SH-SY5Y (cell line): ENCODE measurements around the gene ZNF79.

Experiments used
- GATA2 ChIP-seq: IDR thresholded peaks from 2 replicates; pipeline ENCODE4 v1.6.1; 2011; ENCODE audit warnings: mild to moderate bottlenecking, low read depth, low read length
- GATA3 ChIP-seq: IDR thresholded peaks from 2 replicates; pipeline ENCODE4 v1.6.1; 2011; ENCODE audit warnings: low read depth, mild to moderate bottlenecking, low read length, moderate library complexity

DNA sequence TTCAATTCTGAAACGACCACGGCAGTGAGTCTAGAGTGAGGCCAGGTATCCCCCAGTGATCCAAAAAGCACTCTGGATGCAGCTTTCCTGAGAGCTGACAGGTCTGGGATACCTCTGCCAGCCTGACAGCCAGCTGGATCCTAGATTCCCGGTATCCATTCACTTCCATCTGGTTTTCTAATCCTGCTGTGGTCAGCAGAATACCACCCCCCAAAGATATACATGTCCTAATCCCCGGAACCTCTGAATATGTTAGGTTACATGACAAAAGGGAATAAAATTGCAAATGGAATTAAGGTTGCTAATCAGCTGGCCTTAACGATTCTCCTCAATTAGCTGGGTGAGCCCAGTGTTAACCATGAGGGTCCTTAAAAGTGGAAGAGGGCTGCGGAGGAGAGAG lies 1.4 kb upstream of the ZNF79 start:
- no peak for TF ChIP-seq GATA2
- TF ChIP-seq GATA3, result no peak
